ENCODE results near the gene ZNF597.

DNA sequence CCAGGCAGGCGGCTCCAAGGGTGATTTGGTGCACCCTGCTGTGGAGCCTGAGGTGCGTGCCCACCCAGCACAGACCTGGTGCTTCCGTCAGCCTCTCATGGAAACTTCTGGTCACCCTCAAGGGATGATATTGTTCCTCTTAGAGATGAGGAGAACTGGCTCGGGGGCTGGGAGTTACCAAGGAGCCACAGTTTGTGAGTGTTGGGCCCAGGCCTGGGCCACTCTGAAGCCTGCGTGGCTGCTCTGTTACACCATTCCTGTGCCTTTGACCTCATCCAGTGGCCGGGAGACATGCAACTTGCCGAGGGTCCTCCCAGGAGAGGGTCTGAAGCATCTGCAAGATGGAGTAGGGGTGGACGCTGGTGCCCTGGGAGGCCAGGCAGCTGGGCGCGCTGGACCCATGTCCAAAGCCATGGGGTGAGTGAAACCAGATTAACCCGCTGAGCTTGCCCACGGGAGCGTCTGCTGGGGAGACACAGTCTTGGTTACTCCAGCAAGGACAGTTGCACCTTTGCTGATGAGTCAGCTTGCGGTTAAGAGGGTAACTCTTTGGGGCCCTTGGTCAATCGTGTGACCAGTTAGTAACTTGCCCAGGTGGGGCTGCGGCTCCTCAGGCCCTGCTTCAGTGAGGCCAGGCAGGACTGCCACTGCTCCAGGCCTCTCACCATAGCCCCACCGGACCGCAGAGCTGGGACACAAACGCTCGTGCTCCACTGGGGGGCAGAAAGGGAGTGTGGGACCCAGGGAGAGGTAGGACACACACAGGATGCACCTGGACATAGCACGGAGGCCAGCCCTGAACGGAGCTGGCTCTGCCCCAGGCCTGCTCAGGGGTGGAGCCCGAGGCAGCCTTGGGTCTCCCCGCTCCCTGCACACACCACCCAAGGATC is 44.5 kb upstream of the ZNF597 start:
- TF ChIP-seq POLR2AphosphoS5 (IDR thresholded peaks at IDR 0.05) = no peak
- TF ChIP-seq, protein P1, sequence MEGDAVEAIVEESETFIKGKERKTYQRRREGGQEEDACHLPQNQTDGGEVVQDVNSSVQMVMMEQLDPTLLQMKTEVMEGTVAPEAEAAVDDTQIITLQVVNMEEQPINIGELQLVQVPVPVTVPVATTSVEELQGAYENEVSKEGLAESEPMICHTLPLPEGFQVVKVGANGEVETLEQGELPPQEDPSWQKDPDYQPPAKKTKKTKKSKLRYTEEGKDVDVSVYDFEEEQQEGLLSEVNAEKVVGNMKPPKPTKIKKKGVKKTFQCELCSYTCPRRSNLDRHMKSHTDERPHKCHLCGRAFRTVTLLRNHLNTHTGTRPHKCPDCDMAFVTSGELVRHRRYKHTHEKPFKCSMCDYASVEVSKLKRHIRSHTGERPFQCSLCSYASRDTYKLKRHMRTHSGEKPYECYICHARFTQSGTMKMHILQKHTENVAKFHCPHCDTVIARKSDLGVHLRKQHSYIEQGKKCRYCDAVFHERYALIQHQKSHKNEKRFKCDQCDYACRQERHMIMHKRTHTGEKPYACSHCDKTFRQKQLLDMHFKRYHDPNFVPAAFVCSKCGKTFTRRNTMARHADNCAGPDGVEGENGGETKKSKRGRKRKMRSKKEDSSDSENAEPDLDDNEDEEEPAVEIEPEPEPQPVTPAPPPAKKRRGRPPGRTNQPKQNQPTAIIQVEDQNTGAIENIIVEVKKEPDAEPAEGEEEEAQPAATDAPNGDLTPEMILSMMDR (IDR thresholded peaks at IDR 0.05) = no peak
